H1 (cell line): ENCODE measurements around the gene LEFTY1. TPM values are rescaled to one million over a fixed set of nuclear protein-coding genes. Genes with fewer than 3 reads are reported as not detected.

Experiments
- CTCF ChIA-PET: fragments of 300-600 bp; sonication (Branson Sonifier 250); formaldehyde crosslinking; loops from one replicate; lab custom pipeline; 2021; ENCODE audit not compliant: partially characterized antibody; lab: Charles Lee
- POLR2A ChIA-PET: fragments of 300-600 bp; sonication (Branson Sonifier 250); formaldehyde crosslinking; loops from one replicate; lab custom pipeline; 2021; ENCODE audit warnings: inconsistent platforms; ENCODE audit not compliant: partially characterized antibody; lab: Charles Lee
- DNase-seq, 2 experiments: peaks; one replicate each; pipeline versions ENCODE4 v3.0.0 to v3.0.0-alpha.2; 2010 to 2022; ENCODE audit warnings: low spot score in 2 of 2, low read depth in 1 of 2, mixed read lengths in 1 of 2
- FAIRE-seq: peaks from 2 replicates; lab custom pipeline; 2011; peaks lifted over from hg19 to GRCh38; lab: Jason Lieb, UNC
- H2AFZ ChIP-seq: 2 replicates; pipeline ENCODE4 v1.8.1; 2012; ENCODE audit warnings: low read length, inconsistent platforms
- H2AK5ac ChIP-seq: 2 replicates; pipeline ENCODE4 v1.6.1; 2013; ENCODE audit warnings: low read depth, low read length
- H2BK120ac ChIP-seq: replicated peaks from 2 replicates; pipeline ENCODE3; 2013; ENCODE audit warnings: low read depth, low read length, inconsistent platforms
- H2BK12ac ChIP-seq: 2 replicates; pipeline ENCODE4 v1.6.1; 2013; ENCODE audit warnings: low read depth, low read length
- H2BK15ac ChIP-seq: 2 replicates; pipeline ENCODE4 v1.6.1; 2013; ENCODE audit warnings: low read length
- H2BK20ac ChIP-seq: 2 replicates; pipeline ENCODE4 v1.6.1; 2013; ENCODE audit warnings: low read length
- H2BK5ac ChIP-seq: 2 replicates; pipeline ENCODE4 v1.6.1; 2013; ENCODE audit warnings: low read depth, low read length
- H3K14ac ChIP-seq: 2 replicates; pipeline ENCODE4 v1.6.1; 2013; ENCODE audit warnings: inconsistent platforms; ENCODE audit not compliant: insufficient read length
- H3K18ac ChIP-seq: 2 replicates; pipeline ENCODE4 v1.6.1; 2013; ENCODE audit warnings: low read length; ENCODE audit errors: extremely low read depth
- H3K23ac ChIP-seq: 2 replicates; pipeline ENCODE4 v1.6.1; 2013; ENCODE audit warnings: inconsistent platforms; ENCODE audit not compliant: insufficient read length
- H3K23me2 ChIP-seq: 2 replicates; pipeline ENCODE4 v1.6.1; 2013; ENCODE audit warnings: low read depth, low read length
- H3K27ac ChIP-seq: 2 replicates; pipeline ENCODE4 v1.6.1; 2011; ENCODE audit warnings: low read depth, low read length, inconsistent platforms
- H3K27me3 ChIP-seq, 4 experiments: replicated peaks in 1 of 4; 1 replicate in 1 of 4; 2 replicates in 3 of 4; pipeline versions ENCODE4 v1.6.1 to v1.8.1; 2011 to 2013; ENCODE audit warnings: low read length in 3 of 4, mild to moderate bottlenecking in 3 of 4, inconsistent platforms in 2 of 4, mixed read lengths in 2 of 4, moderate library complexity in 1 of 4; ENCODE audit not compliant: control insufficient read depth in 3 of 4, insufficient read depth in 3 of 4; ENCODE audit errors: extremely low read depth in 1 of 4
- H3K36me3 ChIP-seq, 4 experiments: 2 replicates each; pipeline versions ENCODE4 v1.6.1 to v1.8.1; 2011 to 2013; ENCODE audit warnings: mild to moderate bottlenecking in 4 of 4, low read length in 3 of 4, moderate library complexity in 2 of 4, control low read depth in 1 of 4, inconsistent platforms in 1 of 4; ENCODE audit not compliant: insufficient read depth in 4 of 4, control insufficient read depth in 2 of 4
- H3K4ac ChIP-seq: replicated peaks from 2 replicates; pipeline ENCODE3; 2013; ENCODE audit warnings: low read length, low read depth, mixed read lengths, inconsistent platforms; ENCODE audit not compliant: insufficient read length
- H3K4me1 ChIP-seq, 4 experiments: replicated peaks in 1 of 4; 1 replicate in 1 of 4; 2 replicates in 3 of 4; pipeline versions ENCODE4 v1.6.1 to v1.8.1; 2011 to 2013; ENCODE audit warnings: low read length in 3 of 4, inconsistent platforms in 2 of 4, mixed read lengths in 1 of 4; ENCODE audit not compliant: insufficient read depth in 4 of 4, control insufficient read depth in 3 of 4
- H3K4me2 ChIP-seq, 2 experiments: 2 replicates each; pipeline versions ENCODE4 v1.6.1 to v1.8.1; 2011 to 2013; ENCODE audit warnings: low read depth in 2 of 2, low read length in 2 of 2, control low read depth in 1 of 2, inconsistent platforms in 1 of 2, mild to moderate bottlenecking in 1 of 2; ENCODE audit not compliant: insufficient read depth in 1 of 2
- H3K4me3 ChIP-seq, 4 experiments: fragments of 200-600, 300-600 bp in 1 of 4; sonication (generic), shearing (Covaris generic), sonication (Bioruptor Twin) in 1 of 4; 2 replicates each; pipeline versions ENCODE4 v1.5.1 to v1.8.1; 2011 to 2016; ENCODE audit warnings: low read length in 4 of 4, low read depth in 3 of 4, control low read depth in 2 of 4, inconsistent platforms in 2 of 4, mild to moderate bottlenecking in 2 of 4, mixed read lengths in 1 of 4, moderate library complexity in 1 of 4; ENCODE audit not compliant: insufficient read depth in 2 of 4; ENCODE audit errors: extremely low read depth in 1 of 4
- H3K56ac ChIP-seq: replicated peaks from 2 replicates; pipeline ENCODE3; 2013; ENCODE audit warnings: low read depth, mild to moderate bottlenecking, mixed read lengths, low read length, inconsistent platforms; ENCODE audit not compliant: insufficient read length
- H3K79me1 ChIP-seq: 2 replicates; pipeline ENCODE4 v1.6.1; 2013; ENCODE audit warnings: low read depth, low read length, control low read depth
- H3K79me2 ChIP-seq, 2 experiments: 2 replicates each; pipeline versions ENCODE4 v1.6.1 to v1.8.1; 2012 to 2013; ENCODE audit warnings: low read length in 2 of 2, mild to moderate bottlenecking in 2 of 2, inconsistent platforms in 1 of 2; ENCODE audit not compliant: insufficient read depth in 2 of 2, control insufficient read depth in 1 of 2
- H3K9ac ChIP-seq, 4 experiments: replicated peaks in 1 of 4; 1 replicate in 1 of 4; 2 replicates in 3 of 4; pipeline versions ENCODE4 v1.6.1 to v1.8.1; 2011 to 2013; ENCODE audit warnings: low read depth in 3 of 4, low read length in 3 of 4, control low read depth in 2 of 4, mild to moderate bottlenecking in 2 of 4, moderate library complexity in 2 of 4, inconsistent platforms in 1 of 4; ENCODE audit errors: extremely low read depth in 1 of 4
- H3K9me3 ChIP-seq, 2 experiments: 2 replicates each; pipeline versions ENCODE4 v1.6.1 to v1.8.1; 2012 to 2013; ENCODE audit warnings: mild to moderate bottlenecking in 2 of 2, moderate library complexity in 2 of 2, control low read depth in 1 of 2, inconsistent platforms in 1 of 2, low read depth in 1 of 2, low read length in 1 of 2, mixed read lengths in 1 of 2; ENCODE audit not compliant: insufficient read depth in 2 of 2
- H4K20me1 ChIP-seq, 2 experiments: replicated peaks in 1 of 2; 2 replicates each; pipeline versions ENCODE3 to v1.8.1; 2011 to 2013; ENCODE audit warnings: inconsistent platforms in 2 of 2, low read length in 2 of 2, mild to moderate bottlenecking in 1 of 2; ENCODE audit not compliant: insufficient read depth in 2 of 2, control insufficient read depth in 1 of 2
- H4K5ac ChIP-seq: 2 replicates; pipeline ENCODE4 v1.6.1; 2013; ENCODE audit warnings: low read length, low read depth, mixed read lengths, inconsistent platforms; ENCODE audit not compliant: insufficient read length
- H4K8ac ChIP-seq: 2 replicates; pipeline ENCODE4 v1.8.0; 2013; ENCODE audit warnings: mild to moderate bottlenecking, moderate library complexity, low read length, inconsistent platforms; ENCODE audit not compliant: insufficient read depth; ENCODE audit errors: extremely low read depth
- H4K91ac ChIP-seq: replicated peaks from 2 replicates; pipeline ENCODE3; 2013; ENCODE audit warnings: low read length, mixed read lengths, inconsistent platforms; ENCODE audit not compliant: insufficient read length
- CBX5 ChIP-seq: fragments of 300-800, 300-1000 bp; sonication (generic); IDR thresholded peaks from 2 replicates; pipeline ENCODE4 v1.7.1; 2016; ENCODE audit warnings: antibody characterized with exemption, low read length, low read depth
- CEBPB ChIP-seq: IDR thresholded peaks from 2 replicates; pipeline ENCODE4 v1.6.1; 2012; ENCODE audit warnings: low read depth, low read length
- CHD1 ChIP-seq: IDR thresholded peaks from 2 replicates; pipeline ENCODE4 v1.6.1; 2012; ENCODE audit warnings: low read depth, low read length, improper control_type of control experiment
- CHD2 ChIP-seq: IDR thresholded peaks from 2 replicates; pipeline ENCODE4 v1.6.1; 2012; ENCODE audit warnings: low read length, improper control_type of control experiment
- CTBP2 ChIP-seq: IDR thresholded peaks from 2 replicates; pipeline ENCODE4 v1.7.0; 2011; ENCODE audit warnings: borderline replicate concordance, mild to moderate bottlenecking, moderate library complexity, mixed read lengths, low read length; ENCODE audit not compliant: insufficient read depth, insufficient read length
- FOSL1 ChIP-seq: IDR thresholded peaks from 2 replicates; pipeline ENCODE4 v1.6.1; 2011; ENCODE audit warnings: mild to moderate bottlenecking, low read depth, low read length, moderate library complexity; ENCODE audit not compliant: insufficient read depth
- JUND ChIP-seq: IDR thresholded peaks from 2 replicates; pipeline ENCODE4 v1.6.1; 2011; ENCODE audit warnings: mild to moderate bottlenecking, improper control_type of control experiment, low read length
- KDM4A ChIP-seq: IDR thresholded peaks from one replicate; pipeline ENCODE4 v1.7.1; 2012; ENCODE audit warnings: low read depth, mild to moderate bottlenecking, moderate library complexity, low read length, inconsistent platforms; ENCODE audit not compliant: severe bottlenecking
- NANOG ChIP-seq: IDR thresholded peaks from 2 replicates; pipeline ENCODE4 v1.6.1; 2011; ENCODE audit warnings: low read length, low read depth, mild to moderate bottlenecking, inconsistent platforms; ENCODE audit not compliant: insufficient read depth, poor library complexity, severe bottlenecking
- POLR2AphosphoS5 ChIP-seq: IDR thresholded peaks from 2 replicates; pipeline ENCODE4 v1.6.1; 2011; ENCODE audit warnings: low read depth, low read length
- POU5F1 ChIP-seq: IDR thresholded peaks from 2 replicates; pipeline ENCODE4 v1.6.1; 2011; ENCODE audit warnings: low read depth, mild to moderate bottlenecking, low read length, moderate library complexity
- SIX5 ChIP-seq: IDR thresholded peaks from 2 replicates; pipeline ENCODE4 v1.6.1; 2011; ENCODE audit warnings: mild to moderate bottlenecking, low read depth, low read length
- TBP ChIP-seq: IDR thresholded peaks from 2 replicates; pipeline ENCODE4 v1.6.1; 2011; ENCODE audit warnings: low read depth, low read length, improper control_type of control experiment
- WGBS, 2 experiments: shearing (Covaris generic) in 1 of 2; methylation state at CpG; one replicate each; pipeline versions ENCODE4 v1.1.6 to v1.1.7; 2013 to 2015; ENCODE audit warnings: low lambda C conversion rate in 2 of 2, mixed read lengths in 2 of 2, inconsistent platforms in 1 of 2, low coverage in 1 of 2, missing lambda C conversion rate in 1 of 2; ENCODE audit not compliant: insufficient replicate concordance in 2 of 2, insufficient coverage in 1 of 2, insufficient read length in 1 of 2; ENCODE audit errors: extremely low coverage in 1 of 2, missing lambda C conversion rate in 1 of 2; 5-methylcytosine and 5-hydroxymethylcytosine counted together
- polyA plus RNA-seq, 7 experiments: library from polyadenylated mRNA; depleted of rRNA in 3 of 7; stranded (reverse) in 5 of 7; unstranded in 2 of 7; fragments of >200 nt in 5 of 7; fragments of 200-250 nt in 2 of 7; gene quantifications; 1 replicate in 5 of 7; 2 replicates in 1 of 7; 4 replicates in 1 of 7; pipeline versions ENCODE4 v1.2.1 to v1.2.3, GENCODE V29; 2011 to 2013; ENCODE audit warnings: missing spikeins in 2 of 7, mixed read lengths in 2 of 7
- total RNA-seq: library from RNA; stranded (reverse); fragmentation: NEBNext Ultra II Directional; extraction: Animal tissue kit (Norgen Biotek cat#: 25700); gene quantifications from 2 replicates; pipeline ENCODE4 v1.2.1, GENCODE V29; 2021

Gene LEFTY1
- total and polyA plus RNA-seq, 2 of the 8 experiments (the other 6 are each of a cell fraction or from before 2014, with no cell fraction given), result 4.5 to 11.7 TPM

GRCh38 chr1:225919906-225920305, 31.0 kb upstream of the LEFTY1 start:
- Histone ChIP-seq H3K36me3 (peaks cover 9 to 47% (median 24%) of the 10 kb centered on the region in 4 experiments; a peak in 7 of 8 replicates), H2BK12ac (no peak overlapping the region), H3K56ac (no peak overlapping the region), H3K79me1 (peaks cover 14% of the 10 kb centered on the region), H3K4me2 (no peak overlapping the region), H2BK20ac (no peak overlapping the region), H2BK120ac (no peak overlapping the region), H3K23me2 (peaks cover 4% of the 10 kb centered on the region), H4K20me1 (peaks cover 3 to 4% of the 10 kb centered on the region in 2 experiments), H4K5ac (no peak overlapping the region), H2AK5ac (no peak overlapping the region), H4K8ac (no peak overlapping the region; the same call in 1 of the 2 replicates), H3K4ac (no peak overlapping the region), H3K9me3 (no peaks in the 10 kb centered on the region), H2BK5ac (no peak overlapping the region), H3K9ac (no peak overlapping the region), H3K14ac (no peak overlapping the region), H3K4me1 (peaks cover 0 to 9% (median 5%) of the 10 kb centered on the region in 4 experiments; a peak in 4 of 7 replicates), H3K27me3 (no peaks in the 10 kb centered on the region), H3K23ac (no peak overlapping the region), H2BK15ac (no peak overlapping the region), H3K4me3 (no peak overlapping the region), H3K18ac (no peak overlapping the region), H3K79me2 (peaks cover 5 to 15% of the 10 kb centered on the region in 2 experiments), H4K91ac (no peak overlapping the region), H3K27ac (no peak overlapping the region), H2AFZ (no peak overlapping the region)
- ChIA-PET CTCF (interaction anchor here (0.5 to 5.5 kb wide), 8 partner anchors 9 to 200 kb away, joined by 3 to 27 read pairs (median 4); no protein-coding TSS in a partner anchor), POLR2A (interaction anchor here (1.1 to 3.4 kb wide), 2 partner anchors 10 to 42 kb away, joined by 3 to 22 read pairs; no protein-coding TSS in a partner anchor)
- WGBS, 2 experiments, result 91% methylated on average over 5 of the region's 5 CpGs; no CpG with 5 or more reads in 1 of the 2 experiments
- DNase-seq (no peak), FAIRE-seq (no peak)
- TF ChIP-seq CEBPB, result no peak
- TF ChIP-seq CTBP2, result no peak
- no peak for TF ChIP-seq CBX5
- TF ChIP-seq POLR2AphosphoS5, result no peak
- TF ChIP-seq KDM4A, result no peak
- no peak for TF ChIP-seq TBP
- no peak for TF ChIP-seq NANOG
- TF ChIP-seq SIX5, result no peak
- TF ChIP-seq CHD1, result no peak
- no peak for TF ChIP-seq FOSL1
- TF ChIP-seq CHD2, result no peak
- no peak for TF ChIP-seq POU5F1
- TF ChIP-seq JUND, result no peak
